Neuronal stem cell (in vitro differentiated cells): ENCODE measurements around the gene FRY.

ENCODE experiments used
- DNase-seq: peaks from one replicate; pipeline ENCODE4 v3.0.0-alpha.2; 2013; ENCODE audit warnings: low spot score
- H2AFZ ChIP-seq: one replicate; pipeline ENCODE4 v1.6.1; 2013; ENCODE audit warnings: mild to moderate bottlenecking, low read length, inconsistent platforms
- H2AK5ac ChIP-seq: 2 replicates; pipeline ENCODE4 v1.6.1; 2013; ENCODE audit warnings: low read depth, mild to moderate bottlenecking, inconsistent platforms, low read length, moderate library complexity, mixed read lengths
- H2BK120ac ChIP-seq: 2 replicates; pipeline ENCODE4 v1.6.1; 2013; ENCODE audit warnings: low read depth, mild to moderate bottlenecking, inconsistent platforms, low read length, moderate library complexity, mixed read lengths
- H2BK12ac ChIP-seq: one replicate; pipeline ENCODE4 v1.6.1; 2013; ENCODE audit warnings: low read length, inconsistent platforms
- H2BK15ac ChIP-seq: 2 replicates; pipeline ENCODE4 v1.6.1; 2013; ENCODE audit warnings: mild to moderate bottlenecking, low read length, inconsistent platforms, mixed read lengths
- H2BK5ac ChIP-seq: one replicate; pipeline ENCODE4 v1.6.1; 2013; ENCODE audit warnings: inconsistent platforms, mild to moderate bottlenecking, low read length, moderate library complexity
- H3K14ac ChIP-seq: one replicate; pipeline ENCODE4 v1.6.1; 2013; ENCODE audit warnings: low read length, inconsistent platforms
- H3K18ac ChIP-seq: 2 replicates; pipeline ENCODE4 v1.6.1; 2013; ENCODE audit warnings: low read length, inconsistent platforms
- H3K23ac ChIP-seq: 2 replicates; pipeline ENCODE4 v1.6.1; 2013; ENCODE audit warnings: low read depth, mild to moderate bottlenecking, mixed read lengths, low read length, inconsistent platforms; ENCODE audit not compliant: poor library complexity
- H3K27ac ChIP-seq: replicated peaks from 3 replicates; pipeline ENCODE4 v1.5.1; 2013; ENCODE audit warnings: low read length, inconsistent platforms
- H3K27me3 ChIP-seq, 3 experiments: 2 replicates each; pipeline ENCODE4 v1.6.1; 2013; ENCODE audit warnings: low read length in 3 of 3, mild to moderate bottlenecking in 2 of 3, inconsistent platforms in 1 of 3, low read depth in 1 of 3, mixed read lengths in 1 of 3, moderate library complexity in 1 of 3; ENCODE audit not compliant: control insufficient read depth in 3 of 3, insufficient read depth in 3 of 3
- H3K36me3 ChIP-seq, 2 donors: replicated peaks in 1 of 2; 2 replicates each; pipeline ENCODE4 v1.6.1; 2013; ENCODE audit warnings: low read length in 2 of 2; ENCODE audit not compliant: control insufficient read depth in 2 of 2, insufficient read depth in 2 of 2
- H3K4ac ChIP-seq: 2 replicates; pipeline ENCODE4 v1.6.1; 2013; ENCODE audit warnings: inconsistent platforms, mild to moderate bottlenecking, low read length, moderate library complexity
- H3K4me1 ChIP-seq, 2 donors: 1 replicate in 1 of 2; 2 replicates in 1 of 2; pipeline ENCODE4 v1.6.1; 2013; ENCODE audit warnings: low read length in 2 of 2, low read depth in 1 of 2; ENCODE audit not compliant: control insufficient read depth in 2 of 2, insufficient read depth in 1 of 2
- H3K4me2 ChIP-seq: one replicate; pipeline ENCODE4 v1.6.1; 2013; ENCODE audit warnings: mild to moderate bottlenecking, low read length, inconsistent platforms; ENCODE audit not compliant: insufficient read depth, poor library complexity, severe bottlenecking
- H3K4me3 ChIP-seq, 2 donors: 2 replicates each; pipeline ENCODE4 v1.5.1; 2013; ENCODE audit warnings: low read length in 2 of 2, mild to moderate bottlenecking in 2 of 2, inconsistent platforms in 1 of 2, moderate library complexity in 1 of 2
- H3K79me1 ChIP-seq: one replicate; pipeline ENCODE4 v1.6.1; 2013; ENCODE audit warnings: low read depth, mild to moderate bottlenecking, inconsistent platforms, low read length, moderate library complexity
- H3K9ac ChIP-seq: one replicate; pipeline ENCODE4 v1.6.1; 2013; ENCODE audit warnings: mild to moderate bottlenecking, low read depth, low read length, inconsistent platforms; ENCODE audit not compliant: poor library complexity
- H3K9me3 ChIP-seq, 2 donors: replicated peaks in 1 of 2; 2 replicates each; pipeline versions ENCODE3 to v1.6.1; 2013; ENCODE audit warnings: low read length in 2 of 2, mild to moderate bottlenecking in 2 of 2, inconsistent platforms in 1 of 2, low read depth in 1 of 2, mixed read lengths in 1 of 2, moderate library complexity in 1 of 2; ENCODE audit not compliant: control insufficient read depth in 2 of 2, insufficient read depth in 1 of 2
- H4K8ac ChIP-seq: one replicate; pipeline ENCODE4 v1.6.1; 2013; ENCODE audit warnings: low read depth, mild to moderate bottlenecking, inconsistent platforms, low read length, moderate library complexity
- H4K91ac ChIP-seq: one replicate; pipeline ENCODE4 v1.6.1; 2013; ENCODE audit warnings: low read length, low read depth, mild to moderate bottlenecking, inconsistent platforms; ENCODE audit not compliant: poor library complexity
- whole genome bisulfite sequencing, 2 donors: extraction: QIAGEN DNeasy Blood & Tissue Kit; methylation state at CpG; one replicate each; pipeline ENCODE4 v1.1.7; 2013; ENCODE audit warnings: missing lambda C conversion rate in 2 of 2, mixed read lengths in 1 of 2; ENCODE audit not compliant: insufficient read length in 2 of 2, insufficient replicate concordance in 1 of 2; ENCODE audit errors: extremely low coverage in 2 of 2; 5-methylcytosine and 5-hydroxymethylcytosine counted together

Gene FRY

GRCh38 chr13:32228330-32229041 is 196.9 kb downstream of the FRY start:
- no peak overlapping the region for H2BK12ac ChIP-seq
- H3K36me3 ChIP-seq, result peaks cover 0 to 9% of the 10 kb centered on the region in 2 donors
- H3K27me3 ChIP-seq, result no peaks in the 10 kb centered on the region
- peaks cover 0 to 3% of the 10 kb centered on the region in 2 donors for H3K4me1 ChIP-seq
- no peak overlapping the region for H3K14ac ChIP-seq
- H3K4me3 ChIP-seq, result no peak overlapping the region
- no peaks in the 10 kb centered on the region for H3K79me1 ChIP-seq
- H3K4me2 ChIP-seq, result no peak overlapping the region
- no peaks in the 10 kb centered on the region for H3K9me3 ChIP-seq
- H3K27ac ChIP-seq, result no peak overlapping the region
- no peak overlapping the region for H2BK120ac ChIP-seq
- DNase-seq, result no peak
- no peak overlapping the region for H3K4ac ChIP-seq
- no peak overlapping the region for H2BK15ac ChIP-seq
- no peak overlapping the region for H2AK5ac ChIP-seq
- no peak overlapping the region for H3K18ac ChIP-seq
- WGBS, 2 donors, result no CpG with 5 or more reads among the region's 5 CpGs
- no peak overlapping the region for H3K23ac ChIP-seq
- no peak overlapping the region for H2BK5ac ChIP-seq
- no peak overlapping the region for H3K9ac ChIP-seq
- H4K8ac ChIP-seq, result no peak overlapping the region
- H2AFZ ChIP-seq, result no peak overlapping the region
- H4K91ac ChIP-seq, result no peak overlapping the region

DNA sequence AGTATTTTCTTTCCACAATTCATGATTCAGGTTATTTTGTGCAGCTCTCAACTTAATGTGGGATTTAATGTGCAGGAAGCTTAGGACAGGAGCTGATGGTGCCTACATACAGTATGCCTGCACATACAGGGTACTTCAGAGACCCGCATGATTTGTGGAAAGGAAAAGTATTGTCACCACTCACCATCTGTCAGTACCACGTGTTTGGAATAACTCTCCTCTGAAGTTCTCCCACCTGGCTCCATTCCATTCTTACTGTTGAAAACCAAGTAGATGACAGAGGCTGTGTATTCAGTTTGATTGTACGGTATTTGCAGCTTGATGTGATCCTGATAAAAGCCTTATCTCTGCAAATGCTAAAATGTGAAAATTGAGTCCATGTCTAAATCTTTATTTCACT is 197.9 kb downstream of the FRY start:
- no peak overlapping the region for H2AFZ ChIP-seq
- no peak overlapping the region for H3K4me2 ChIP-seq
- no peak overlapping the region for H3K14ac ChIP-seq
- H2BK120ac ChIP-seq, result no peak overlapping the region
- no peak overlapping the region for H2BK12ac ChIP-seq
- H3K79me1 ChIP-seq, result no peaks in the 10 kb centered on the region
- H3K4me3 ChIP-seq, result no peak overlapping the region
- no peak overlapping the region for H2AK5ac ChIP-seq
- H3K27me3 ChIP-seq, result no peaks in the 10 kb centered on the region
- H3K9ac ChIP-seq, result no peak overlapping the region
- H3K18ac ChIP-seq, result no peak overlapping the region
- H3K4ac ChIP-seq, result no peak overlapping the region
- H2BK15ac ChIP-seq, result no peak overlapping the region
- no peak overlapping the region for H4K8ac ChIP-seq
- no peak for DNase-seq
- H3K4me1 ChIP-seq, result peaks cover 0 to 3% of the 10 kb centered on the region in 2 donors
- no CpG with 5 or more reads among the region's 3 CpGs for WGBS, 2 donors
- H3K9me3 ChIP-seq, result no peaks in the 10 kb centered on the region
- no peak overlapping the region for H4K91ac ChIP-seq
- no peak overlapping the region for H2BK5ac ChIP-seq
- H3K23ac ChIP-seq, result no peak overlapping the region
- H3K36me3 ChIP-seq, result peaks cover 0 to 11% of the 10 kb centered on the region in 2 donors
- H3K27ac ChIP-seq, result no peak overlapping the region

DNA sequence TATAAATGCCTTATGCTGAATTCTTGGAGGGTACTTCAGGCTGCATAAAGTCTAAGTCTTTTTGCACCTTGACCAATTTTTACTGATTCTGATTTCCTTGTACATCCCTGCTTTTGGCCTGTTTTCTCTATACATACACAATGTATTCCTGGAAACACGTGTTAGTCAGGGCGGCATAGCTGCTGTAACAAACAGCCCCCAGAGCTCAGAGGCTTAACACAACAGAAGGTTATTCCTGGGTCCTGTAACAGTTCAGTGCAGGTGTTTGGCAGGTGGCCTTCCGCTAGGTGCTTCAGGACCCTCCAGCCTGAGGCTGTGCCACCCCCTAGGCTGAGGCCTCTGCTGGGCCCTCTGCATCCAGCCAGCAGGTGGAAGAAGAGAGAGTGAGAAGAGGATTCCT is 200.7 kb downstream of the FRY start:
- Histone ChIP-seq H3K36me3 (peaks cover 0 to 15% of the 10 kb centered on the region in 2 donors), H3K23ac (no peak overlapping the region), H2AK5ac (no peak overlapping the region), H4K91ac (no peak overlapping the region), H3K27me3 (no peaks in the 10 kb centered on the region), H3K4me2 (no peak overlapping the region), H2BK15ac (no peak overlapping the region), H3K79me1 (no peaks in the 10 kb centered on the region), H3K14ac (no peak overlapping the region), H2BK5ac (no peak overlapping the region), H2BK120ac (no peak overlapping the region), H2BK12ac (no peak overlapping the region), H3K9ac (no peak overlapping the region), H4K8ac (no peak overlapping the region), H3K4ac (no peak overlapping the region), H3K4me1 (no peaks in the 10 kb centered on the region), H2AFZ (no peak overlapping the region), H3K4me3 (no peak overlapping the region), H3K27ac (no peak overlapping the region), H3K18ac (no peak overlapping the region), H3K9me3 (peaks cover 1 to 2% of the 10 kb centered on the region in 2 donors)
- DNase-seq, result no peak
- no CpG with 5 or more reads among the region's 3 CpGs for WGBS, 2 donors

DNA sequence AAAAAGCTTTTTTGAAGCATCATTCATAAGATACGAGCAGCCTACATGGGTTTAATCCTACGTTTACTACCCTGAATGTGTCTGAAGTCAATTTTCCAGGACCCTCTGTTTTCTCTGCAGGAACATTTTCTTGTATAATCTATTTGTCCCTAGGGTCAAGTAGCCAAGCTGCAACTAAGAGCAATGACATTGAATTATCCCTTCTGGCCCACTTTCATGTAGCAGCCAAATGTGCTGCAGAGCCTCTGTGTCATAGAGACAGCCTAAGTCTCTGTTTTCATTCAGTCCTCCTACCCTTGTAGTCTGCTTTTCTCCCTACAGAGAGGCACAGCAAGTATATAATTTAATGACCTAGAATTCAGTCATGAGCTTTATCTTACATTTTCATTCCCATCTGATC is 201.5 kb downstream of the FRY start:
- no peak for DNase-seq
- no peak overlapping the region for H3K14ac ChIP-seq
- H3K79me1 ChIP-seq, result no peaks in the 10 kb centered on the region
- H3K9me3 ChIP-seq, result peaks cover 1 to 5% of the 10 kb centered on the region in 2 donors
- no peak overlapping the region for H4K8ac ChIP-seq
- no peak overlapping the region for H2BK15ac ChIP-seq
- H3K27ac ChIP-seq, result no peak overlapping the region
- no peaks in the 10 kb centered on the region for H3K4me1 ChIP-seq
- H3K18ac ChIP-seq, result no peak overlapping the region
- H2AFZ ChIP-seq, result no peak overlapping the region
- no peak overlapping the region for H4K91ac ChIP-seq
- no peak overlapping the region for H2BK5ac ChIP-seq
- no peak overlapping the region for H3K23ac ChIP-seq
- no peak overlapping the region for H3K4ac ChIP-seq
- WGBS, 2 donors, result no CpG with 5 or more reads among the region's 2 CpGs
- H3K36me3 ChIP-seq, result peaks cover 0 to 20% of the 10 kb centered on the region in 2 donors
- no peaks in the 10 kb centered on the region for H3K27me3 ChIP-seq
- H3K4me3 ChIP-seq, result no peak overlapping the region
- H3K9ac ChIP-seq, result no peak overlapping the region
- no peak overlapping the region for H3K4me2 ChIP-seq
- H2BK120ac ChIP-seq, result no peak overlapping the region
- no peak overlapping the region for H2AK5ac ChIP-seq
- H2BK12ac ChIP-seq, result no peak overlapping the region
